Activated naive CD8-positive, alpha-beta T cell treated with anti-CD3 and anti-CD28 coated beads for 36 hours (primary cell): ENCODE measurements around the gene CABLES1. TPM values are rescaled to one million over a fixed set of nuclear protein-coding genes. Genes with fewer than 3 reads are reported as not detected.

Experiments
- DNase-seq: peaks from one replicate; pipeline ENCODE4 v3.0.0; 2021
- H3K27ac Mint-ChIP-seq: one replicate; pipeline ENCODE4 v1.8.0; 2022; ENCODE audit warnings: mild to moderate bottlenecking, moderate library complexity, mixed read lengths
- H3K27me3 Mint-ChIP-seq: one replicate; pipeline ENCODE4 v1.8.0; 2022; ENCODE audit warnings: mild to moderate bottlenecking, mixed read lengths
- H3K36me3 Mint-ChIP-seq: one replicate; pipeline ENCODE4 v1.8.0; 2021; ENCODE audit warnings: mild to moderate bottlenecking, mixed read lengths
- H3K4me1 Mint-ChIP-seq: one replicate; pipeline ENCODE4 v1.8.0; 2021; ENCODE audit warnings: mixed read lengths
- H3K4me3 Mint-ChIP-seq: one replicate; pipeline ENCODE4 v1.8.0; 2022; ENCODE audit warnings: mild to moderate bottlenecking, moderate library complexity, mixed read lengths
- H3K9me3 Mint-ChIP-seq: one replicate; pipeline ENCODE4 v1.8.0; 2022; ENCODE audit warnings: mixed read lengths
- total RNA-seq, 2 experiments: library from RNA; stranded (reverse); gene quantifications; one replicate each; pipeline ENCODE4 v1.2.3, GENCODE V29; 2021

Gene CABLES1
- total RNA-seq, 2 experiments from 2014 or later, result 10.0 to 11.8 TPM

DNA sequence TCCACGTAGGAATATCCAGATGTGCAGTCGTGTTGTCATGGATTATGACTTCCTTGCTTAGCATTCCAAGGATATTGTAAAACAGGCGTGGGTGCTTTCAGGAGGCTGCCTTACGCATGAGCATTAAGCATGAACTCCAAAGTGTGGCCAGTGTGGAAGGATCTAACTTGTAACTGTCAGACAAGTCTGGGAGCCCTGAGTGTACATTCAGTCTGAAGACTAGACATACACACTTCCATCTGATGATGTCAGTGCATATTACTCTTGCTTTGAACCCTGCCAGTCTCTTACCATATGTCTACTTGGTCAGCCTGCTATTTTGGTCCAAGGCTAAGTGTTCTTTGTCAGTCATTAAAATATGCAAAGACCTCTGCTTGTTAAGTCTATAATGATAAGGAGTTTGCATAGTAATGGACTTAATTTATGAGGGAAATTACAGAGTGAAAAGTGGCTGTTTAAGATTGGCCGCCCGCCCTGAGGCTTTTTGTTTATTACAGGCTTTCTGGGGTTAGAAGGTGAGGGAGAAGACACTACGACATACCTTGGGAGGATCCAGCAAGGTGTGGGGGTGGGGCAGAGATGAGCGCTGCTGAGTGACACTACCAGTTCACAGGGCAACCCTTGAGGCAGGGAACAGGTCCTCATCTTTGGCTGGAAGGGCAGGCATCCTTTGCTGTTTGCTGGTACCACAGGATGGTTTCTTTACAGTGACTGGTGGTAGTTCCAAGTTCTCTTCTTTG lies 48.3 kb downstream of the CABLES1 start:
- Mint-ChIP-seq H3K27ac (no peak overlapping the region), H3K9me3 (no peaks in the 10 kb centered on the region), H3K4me3 (no peak overlapping the region), H3K4me1 (peaks cover 5% of the 10 kb centered on the region), H3K27me3 (no peaks in the 10 kb centered on the region), H3K36me3 (no peaks in the 10 kb centered on the region)
- no peak for DNase-seq

DNA sequence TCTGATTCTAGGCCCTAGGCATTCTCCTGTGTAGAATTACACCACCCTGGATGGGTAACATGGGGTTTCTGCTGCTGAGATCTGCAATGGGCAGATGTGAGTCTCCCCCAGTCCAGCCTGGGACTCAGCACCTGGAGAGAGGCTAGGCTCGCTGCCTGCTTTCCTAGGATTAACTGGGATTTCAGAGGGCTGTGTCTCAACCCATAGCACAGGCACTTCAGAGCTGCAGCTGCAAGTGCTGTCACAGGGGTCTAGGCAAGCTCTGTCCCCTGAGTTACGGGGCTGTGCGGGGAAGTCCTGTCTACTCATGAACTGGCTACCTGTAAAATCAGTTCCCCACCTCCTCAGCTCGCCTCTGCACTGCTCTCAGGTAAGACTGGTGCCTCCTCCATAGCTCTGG lies 51.5 kb downstream of the CABLES1 start:
- H3K4me1 Mint-ChIP-seq, result peaks cover 1% of the 10 kb centered on the region
- H3K27ac Mint-ChIP-seq, result no peak overlapping the region

DNA sequence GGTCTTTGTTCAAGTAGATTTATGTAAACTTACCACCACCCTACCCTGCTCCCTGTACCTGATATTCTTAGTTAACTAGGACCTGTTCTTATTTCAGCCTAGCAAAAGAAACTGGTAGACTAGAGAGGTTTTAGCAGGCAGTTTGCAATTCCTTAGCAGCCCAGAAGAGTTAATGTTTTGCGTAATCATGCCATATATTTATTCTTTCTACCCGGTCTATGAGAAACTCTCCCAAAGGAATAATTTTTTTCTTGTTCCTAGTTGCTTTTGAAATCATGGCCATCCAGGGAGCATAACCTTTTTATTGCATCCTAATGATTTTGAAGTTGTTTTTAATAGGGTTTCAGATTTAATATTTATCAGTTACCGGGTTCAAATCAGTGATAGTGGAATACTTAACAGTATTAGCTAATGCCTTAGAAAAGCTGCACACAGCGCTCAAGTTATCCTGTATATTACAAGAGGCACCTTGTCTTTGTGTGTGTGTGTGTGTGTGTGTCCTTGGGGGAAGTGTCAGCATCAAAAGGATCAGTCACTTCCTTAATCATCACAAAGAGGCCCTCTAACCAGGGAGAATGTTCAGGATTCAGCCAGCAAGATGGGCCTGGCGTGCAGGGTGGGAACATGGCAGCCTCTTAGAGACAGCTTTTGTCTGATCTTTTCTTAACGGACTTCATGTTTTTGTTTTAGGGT lies 52.9 kb downstream of the CABLES1 start:
- Mint-ChIP-seq H3K4me1 (peaks cover 5% of the 10 kb centered on the region), H3K9me3 (no peaks in the 10 kb centered on the region), H3K27ac (no peak overlapping the region), H3K27me3 (no peaks in the 10 kb centered on the region), H3K4me3 (no peak overlapping the region), H3K36me3 (no peaks in the 10 kb centered on the region)
- DNase-seq, result no peak

More for the DNA sequence above, 51.5 kb downstream of the CABLES1 start:
- H3K27me3 Mint-ChIP-seq, result no peaks in the 10 kb centered on the region
- H3K4me3 Mint-ChIP-seq, result no peak overlapping the region
- no peak for DNase-seq
- H3K36me3 Mint-ChIP-seq, result no peaks in the 10 kb centered on the region
- H3K9me3 Mint-ChIP-seq, result no peaks in the 10 kb centered on the region

DNA sequence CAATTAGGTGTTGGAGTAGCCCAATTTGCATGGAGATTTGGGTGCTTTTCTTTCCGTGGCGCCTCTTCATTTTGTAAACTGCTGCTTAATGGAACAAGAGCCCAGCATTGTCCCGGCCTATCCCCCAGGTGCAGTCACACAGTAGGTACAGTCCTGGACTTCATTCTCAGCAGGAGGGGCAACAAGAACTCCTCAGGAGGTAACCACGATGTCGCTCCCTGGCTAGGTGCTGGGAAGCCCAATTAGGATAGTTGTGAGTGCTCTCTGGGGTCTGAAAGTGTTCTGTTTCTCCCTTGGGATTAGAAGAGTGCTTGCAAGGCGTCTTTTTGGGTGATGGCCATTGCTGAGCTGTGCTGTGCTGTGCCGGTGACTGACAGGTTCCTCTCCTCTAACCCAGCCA lies 53.8 kb downstream of the CABLES1 start:
- DNase-seq, result no peak
- no peak overlapping the region for H3K27ac Mint-ChIP-seq
- no peaks in the 10 kb centered on the region for H3K9me3 Mint-ChIP-seq
- H3K27me3 Mint-ChIP-seq, result no peaks in the 10 kb centered on the region
- H3K4me1 Mint-ChIP-seq, result peaks cover 5% of the 10 kb centered on the region
- no peak overlapping the region for H3K4me3 Mint-ChIP-seq
- H3K36me3 Mint-ChIP-seq, result no peaks in the 10 kb centered on the region

DNA sequence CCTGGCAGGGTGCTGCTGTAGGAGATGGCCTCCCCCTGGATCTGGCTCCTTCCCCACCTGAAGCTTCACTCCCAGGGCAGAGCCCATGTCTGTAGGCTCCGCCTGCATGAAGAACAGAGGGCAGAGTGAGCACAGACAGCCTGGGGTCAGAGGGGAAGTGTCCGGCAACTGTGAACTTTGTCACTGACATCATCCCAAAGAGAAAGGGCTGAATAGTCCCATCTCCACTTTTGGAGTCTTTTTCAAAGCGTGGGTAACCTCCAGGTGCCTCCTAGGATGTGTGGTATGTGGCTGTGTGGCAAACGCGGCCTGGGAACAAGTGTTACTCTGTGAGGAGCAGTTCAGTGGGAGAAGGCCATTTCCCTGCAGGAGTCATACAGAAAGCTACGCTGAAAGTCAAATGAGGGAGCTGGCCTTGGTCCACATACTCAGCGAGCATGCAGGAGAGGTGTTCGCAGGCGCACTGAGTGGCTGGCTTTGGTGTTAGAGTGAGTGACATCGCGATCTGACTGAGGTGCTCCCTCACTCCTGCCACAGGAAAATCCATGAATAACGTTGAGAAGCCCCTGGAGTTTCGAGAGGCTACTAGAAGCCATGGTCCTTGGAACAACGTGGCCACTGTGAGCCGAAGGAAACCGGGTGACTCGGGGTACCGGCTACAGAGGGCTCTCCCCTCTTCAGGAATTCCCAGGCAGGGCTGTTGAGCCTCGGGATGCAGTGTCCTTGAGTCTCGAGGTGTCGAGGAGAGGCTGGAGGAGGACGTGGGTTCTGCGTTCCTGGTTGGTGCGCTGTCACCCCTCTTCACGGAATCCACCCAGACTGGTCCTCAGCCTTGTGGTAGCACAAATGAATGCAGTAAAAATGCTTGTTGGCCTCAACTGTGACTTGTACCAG lies 54.7 kb downstream of the CABLES1 start:
- H3K27ac Mint-ChIP-seq, result no peak overlapping the region
- H3K9me3 Mint-ChIP-seq, result no peaks in the 10 kb centered on the region
- H3K4me1 Mint-ChIP-seq, result peaks cover 5% of the 10 kb centered on the region
- DNase-seq, result no peak
- H3K27me3 Mint-ChIP-seq, result no peaks in the 10 kb centered on the region
- no peaks in the 10 kb centered on the region for H3K36me3 Mint-ChIP-seq
- H3K4me3 Mint-ChIP-seq, result no peak overlapping the region

DNA sequence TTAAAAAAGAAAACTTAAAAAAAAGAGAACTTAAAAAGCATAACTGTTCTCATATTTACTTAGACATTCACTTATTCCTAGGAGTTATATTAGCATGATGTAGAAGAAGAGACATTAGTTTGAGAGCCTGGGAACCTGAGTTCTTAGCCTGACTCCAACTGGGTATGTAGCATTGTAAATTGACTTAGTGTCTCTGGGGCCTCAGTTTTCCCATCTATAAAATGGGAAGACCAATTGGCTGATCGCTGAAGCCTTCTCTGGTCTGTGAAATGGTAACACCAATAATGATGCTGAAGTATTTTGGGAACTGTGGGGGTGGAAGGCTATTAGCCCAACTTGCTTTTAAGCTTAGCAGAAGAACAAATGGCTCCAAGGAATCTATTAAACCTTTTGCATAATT lies 55.9 kb downstream of the CABLES1 start:
- Mint-ChIP-seq H3K4me3 (no peak overlapping the region), H3K27ac (no peak overlapping the region), H3K9me3 (no peaks in the 10 kb centered on the region), H3K4me1 (peaks cover 5% of the 10 kb centered on the region), H3K27me3 (no peaks in the 10 kb centered on the region), H3K36me3 (no peaks in the 10 kb centered on the region)
- no peak for DNase-seq

DNA sequence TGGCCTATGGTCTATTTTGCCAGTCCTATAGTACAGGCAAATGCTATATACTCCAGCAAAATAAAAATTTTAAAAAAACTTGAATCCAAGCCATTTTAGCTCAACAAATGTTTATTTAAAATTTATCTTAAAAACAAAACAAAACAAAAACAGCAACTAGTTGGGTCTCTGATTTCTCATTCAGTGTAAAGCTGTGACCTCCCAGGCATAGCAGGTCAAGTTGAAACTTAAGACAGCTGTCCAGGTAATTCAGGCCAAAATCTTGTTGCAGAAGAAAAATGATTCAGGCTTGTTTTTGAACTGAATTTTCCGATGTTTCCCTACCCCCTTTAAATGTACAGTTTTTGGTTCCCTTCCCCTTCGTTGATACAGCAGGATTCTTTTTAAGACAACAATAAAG lies 58.5 kb downstream of the CABLES1 start:
- peaks cover 5% of the 10 kb centered on the region for H3K4me1 Mint-ChIP-seq
- H3K27ac Mint-ChIP-seq, result no peak overlapping the region
- H3K9me3 Mint-ChIP-seq, result no peaks in the 10 kb centered on the region
- no peaks in the 10 kb centered on the region for H3K27me3 Mint-ChIP-seq
- H3K36me3 Mint-ChIP-seq, result no peaks in the 10 kb centered on the region
- no peak overlapping the region for H3K4me3 Mint-ChIP-seq
- no peak for DNase-seq

DNA sequence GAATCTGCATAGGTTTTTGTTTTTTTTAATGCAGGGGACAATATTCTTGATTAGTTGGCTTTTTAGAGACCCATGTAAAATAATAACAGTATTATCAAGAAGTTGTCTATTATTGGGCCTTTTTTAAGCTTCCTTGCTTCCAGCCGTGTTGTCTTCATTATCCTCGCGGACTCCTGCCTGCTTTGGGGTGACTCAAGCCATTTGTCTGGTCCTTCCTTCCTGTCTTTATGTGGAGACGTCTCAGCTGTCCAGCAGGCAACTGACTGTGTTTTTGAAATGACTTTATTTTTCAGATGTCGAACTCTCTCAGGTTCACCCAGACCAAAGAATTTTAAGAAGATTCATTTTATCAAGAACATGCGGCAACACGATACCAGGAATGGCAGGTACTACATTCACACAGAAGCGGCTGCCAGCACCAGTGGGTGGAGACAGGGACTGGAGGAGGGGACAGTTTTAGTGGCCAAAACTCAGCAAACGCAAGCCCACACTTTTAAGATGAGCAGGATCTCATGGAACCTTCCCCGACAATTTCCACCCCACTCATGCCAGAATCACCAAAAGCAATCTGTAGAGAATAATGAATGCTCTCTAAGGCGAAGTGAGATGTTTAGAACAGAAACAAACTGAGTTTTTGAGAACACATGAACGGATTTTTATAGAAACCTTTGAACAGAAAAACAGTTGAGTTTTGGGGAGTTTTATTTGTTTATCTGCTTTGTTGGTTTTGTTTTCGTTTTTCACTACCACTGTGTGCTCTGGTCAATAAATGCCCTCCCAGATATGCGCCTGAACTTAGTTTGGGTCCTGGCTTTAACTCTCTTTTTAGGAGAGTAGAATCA lies 59.1 kb downstream of the CABLES1 start:
- Mint-ChIP-seq H3K36me3 (no peaks in the 10 kb centered on the region), H3K4me1 (peaks cover 5% of the 10 kb centered on the region), H3K27me3 (no peaks in the 10 kb centered on the region), H3K27ac (no peak overlapping the region), H3K4me3 (no peak overlapping the region), H3K9me3 (no peaks in the 10 kb centered on the region)
- no peak for DNase-seq

DNA sequence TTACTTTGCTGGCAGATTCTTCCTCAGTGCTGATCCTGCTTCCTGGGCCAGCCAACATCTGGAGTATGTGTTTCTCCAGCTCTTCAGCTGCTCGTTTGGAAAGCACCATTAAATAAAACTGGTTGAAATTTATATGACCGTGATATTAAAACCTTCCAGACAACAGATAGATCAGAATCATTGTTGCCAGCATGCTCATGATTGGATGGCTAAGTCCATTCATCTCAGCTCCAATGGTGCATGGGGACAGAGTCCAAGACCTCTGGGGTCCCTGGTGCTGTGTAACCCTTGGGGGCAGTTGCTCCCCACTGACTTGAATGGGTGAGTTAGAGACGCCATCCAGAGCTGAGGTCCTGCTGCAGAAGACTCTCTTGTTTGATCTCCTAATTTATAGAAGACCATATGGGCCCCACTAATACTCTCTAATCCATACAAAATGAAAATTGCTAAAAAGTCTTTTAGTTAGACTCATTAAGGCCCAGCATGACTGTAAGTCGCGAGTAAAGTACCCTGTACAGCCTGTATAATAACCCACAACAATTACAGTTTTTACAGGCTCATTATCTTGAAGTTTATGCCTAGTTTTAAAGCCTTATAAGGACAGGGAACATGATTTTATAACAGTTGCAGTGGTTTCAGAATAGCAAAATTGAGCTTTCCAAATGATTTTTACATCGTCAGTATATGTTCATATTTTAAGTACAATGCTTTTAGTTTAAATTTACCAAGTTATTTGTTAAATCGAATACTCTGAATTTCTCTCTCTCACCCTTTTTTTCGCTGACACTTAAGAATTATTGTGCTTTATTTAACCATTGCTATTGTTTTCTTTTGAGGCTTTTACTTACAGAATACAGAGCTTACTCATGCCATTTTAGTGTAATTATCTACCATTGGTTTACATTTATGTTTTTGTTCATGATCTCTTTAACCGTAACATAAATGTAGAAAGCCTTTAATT lies 60.0 kb downstream of the CABLES1 start:
- H3K27ac Mint-ChIP-seq, result no peak overlapping the region
- H3K27me3 Mint-ChIP-seq, result no peaks in the 10 kb centered on the region
- no peaks in the 10 kb centered on the region for H3K9me3 Mint-ChIP-seq
- H3K4me1 Mint-ChIP-seq, result peaks cover 5% of the 10 kb centered on the region
- H3K4me3 Mint-ChIP-seq, result no peak overlapping the region
- DNase-seq, result no peak
- no peaks in the 10 kb centered on the region for H3K36me3 Mint-ChIP-seq

DNA sequence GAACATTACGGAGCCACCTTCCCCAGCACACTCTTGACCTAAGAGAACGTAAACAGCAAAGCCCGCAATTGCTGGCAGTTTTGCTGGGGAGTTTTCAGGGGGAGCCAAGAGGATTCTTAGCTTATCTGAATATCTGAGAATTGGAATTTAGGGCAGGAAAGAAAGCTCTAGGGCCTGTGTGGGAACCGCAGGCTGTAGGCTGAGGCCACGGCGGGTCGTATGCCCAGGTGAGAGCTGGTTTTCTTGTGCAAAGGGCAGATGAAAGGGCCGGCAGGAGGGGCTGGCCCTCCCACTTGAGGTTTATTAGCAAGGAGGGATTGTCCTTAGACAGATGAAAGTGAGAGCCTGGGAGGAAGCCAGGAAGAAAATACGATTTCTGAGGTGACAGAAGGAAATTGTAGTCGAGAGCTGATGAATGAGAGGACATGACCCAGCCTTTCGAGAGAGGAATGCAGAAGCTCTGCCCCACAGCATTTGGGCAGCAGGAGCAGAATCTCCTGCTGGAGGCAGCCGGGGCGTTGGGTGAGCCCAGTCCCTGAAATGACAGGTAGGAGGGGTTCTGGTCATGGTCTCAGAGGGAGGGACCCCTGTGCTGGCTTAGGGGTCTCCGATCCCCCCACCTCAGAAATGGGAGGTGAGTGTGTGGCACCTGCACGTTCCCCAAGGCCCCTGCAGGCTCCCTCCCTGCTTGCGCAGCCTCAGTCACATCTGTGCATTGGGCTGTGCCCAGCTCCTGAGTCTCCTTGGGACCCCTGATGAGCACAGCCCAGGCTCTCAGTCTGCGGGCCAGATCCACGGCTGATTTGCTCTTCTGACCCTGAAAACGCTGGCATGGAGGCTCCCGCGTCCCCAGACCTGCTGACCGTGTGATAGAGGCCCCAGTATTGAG lies 61.1 kb downstream of the CABLES1 start:
- Mint-ChIP-seq H3K4me1 (peaks cover 5% of the 10 kb centered on the region), H3K9me3 (no peaks in the 10 kb centered on the region), H3K4me3 (no peak overlapping the region), H3K27me3 (no peaks in the 10 kb centered on the region), H3K27ac (no peak overlapping the region), H3K36me3 (no peaks in the 10 kb centered on the region)
- DNase-seq, result no peak

DNA sequence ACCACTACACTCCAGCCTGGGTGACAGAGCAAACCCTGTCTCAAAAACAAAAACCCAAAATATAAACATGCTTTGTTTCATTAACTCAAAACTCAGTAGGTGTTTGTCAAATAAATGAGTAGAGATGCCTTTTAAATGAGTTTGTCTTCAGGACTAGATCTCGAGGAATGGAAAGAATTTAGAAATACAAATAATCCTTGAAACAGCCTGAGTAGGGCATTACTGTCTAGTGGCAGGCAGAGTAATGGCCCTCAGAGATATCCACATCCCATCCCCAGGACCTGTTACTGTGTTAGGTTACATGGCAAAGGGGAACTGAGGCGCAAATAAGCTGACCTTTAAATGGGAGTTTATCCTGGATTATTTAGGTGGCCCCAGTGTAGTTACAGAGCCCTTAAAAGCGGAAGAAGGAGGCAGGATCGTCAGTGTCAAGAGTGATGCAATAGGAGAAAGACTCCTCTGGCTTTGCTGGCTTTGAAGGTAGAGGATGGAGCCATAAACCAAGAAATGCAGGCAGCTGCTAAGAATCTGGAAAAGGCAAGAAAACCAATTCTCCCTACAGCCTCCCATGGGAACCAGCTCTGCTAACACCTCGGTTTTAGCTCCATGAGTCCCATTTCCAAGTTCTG lies 63.0 kb downstream of the CABLES1 start:
- Mint-ChIP-seq H3K27me3 (peaks cover 18% of the 10 kb centered on the region), H3K4me3 (no peak overlapping the region), H3K9me3 (peaks cover 3% of the 10 kb centered on the region), H3K36me3 (peaks cover 6% of the 10 kb centered on the region), H3K27ac (no peak overlapping the region), H3K4me1 (peaks cover 3% of the 10 kb centered on the region)
- no peak for DNase-seq

DNA sequence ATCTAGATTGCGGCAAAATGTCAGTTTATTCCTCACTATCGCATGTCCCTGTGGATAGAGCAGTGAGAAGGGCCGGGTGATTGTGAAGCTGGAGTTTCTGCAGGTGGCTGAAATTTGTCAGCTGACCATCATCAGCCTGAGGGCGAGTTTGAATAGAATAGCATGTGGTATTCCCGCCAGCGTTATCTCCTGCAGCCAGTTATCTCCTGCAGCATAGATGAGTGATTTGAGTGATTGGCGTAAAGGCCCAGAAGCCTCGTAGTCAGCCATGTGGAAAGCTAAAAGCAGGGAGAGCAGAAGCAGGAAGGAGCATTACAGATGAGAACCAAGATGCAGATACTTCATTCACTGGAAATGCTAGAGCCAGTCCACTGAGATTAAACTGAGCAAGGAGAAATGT lies 65.5 kb downstream of the CABLES1 start:
- DNase-seq, result no peak
- Mint-ChIP-seq H3K4me1 (peaks cover 3% of the 10 kb centered on the region), H3K4me3 (no peak overlapping the region), H3K27me3 (peaks cover 18% of the 10 kb centered on the region), H3K9me3 (peaks cover 8% of the 10 kb centered on the region), H3K36me3 (peaks cover 6% of the 10 kb centered on the region), H3K27ac (no peak overlapping the region)
